Fibroblast of mammary gland (primary cell): ENCODE data around the gene NUP133.

Source experiments
- DNase-seq: peaks from one replicate; pipeline ENCODE4 v3.0.0-alpha.2; 2010; ENCODE audit warnings: low read depth
- H3K4me3 ChIP-seq: 2 replicates; pipeline ENCODE4 v1.5.1; 2011; ENCODE audit warnings: low read depth, mild to moderate bottlenecking, low read length, moderate library complexity; ENCODE audit not compliant: control insufficient read depth
- CTCF ChIP-seq: conservative IDR thresholded peaks from 2 replicates; pipeline ENCODE4 v1.5.1; 2011; ENCODE audit warnings: low read depth, low read length, inconsistent platforms; ENCODE audit not compliant: control insufficient read depth, insufficient read depth

Gene NUP133

GRCh38 chr1:229466887-229467286 lies 41.3 kb downstream of the NUP133 start:
- no peak for TF ChIP-seq CTCF
- DNase-seq: no peak
- no peak overlapping the region for H3K4me3 ChIP-seq

DNA sequence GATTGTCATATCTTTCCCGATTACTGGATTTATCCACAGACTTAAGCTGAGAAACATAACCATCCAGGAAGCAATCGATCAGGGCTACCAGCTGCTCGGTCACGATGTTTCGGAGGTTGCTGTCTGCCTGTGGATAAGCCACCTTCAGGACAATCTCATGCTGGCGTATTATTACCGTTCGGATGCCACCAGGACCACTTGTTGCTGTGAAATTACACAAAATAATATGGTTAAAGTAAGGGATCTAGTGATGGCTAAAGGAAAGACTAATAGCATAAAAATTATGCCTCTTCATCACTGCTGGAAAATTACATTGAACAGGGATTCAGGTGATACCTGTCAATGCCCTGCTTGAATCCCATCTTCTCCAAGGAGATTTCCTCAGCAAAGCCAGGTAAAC lies 43.5 kb downstream of the NUP133 start:
- no peak for TF ChIP-seq CTCF
- H3K4me3 ChIP-seq: no peak overlapping the region
- no peak for DNase-seq

GRCh38 chr1:229461032-229461668 lies 47.0 kb downstream of the NUP133 start:
- no peak overlapping the region for H3K4me3 ChIP-seq
- no peak for TF ChIP-seq CTCF
- DNase-seq: no peak

GRCh38 chr1:229459815-229460214 lies 48.3 kb downstream of the NUP133 start:
- DNase-seq: no peak
- no peak overlapping the region for H3K4me3 ChIP-seq
- no peak for TF ChIP-seq CTCF

DNA sequence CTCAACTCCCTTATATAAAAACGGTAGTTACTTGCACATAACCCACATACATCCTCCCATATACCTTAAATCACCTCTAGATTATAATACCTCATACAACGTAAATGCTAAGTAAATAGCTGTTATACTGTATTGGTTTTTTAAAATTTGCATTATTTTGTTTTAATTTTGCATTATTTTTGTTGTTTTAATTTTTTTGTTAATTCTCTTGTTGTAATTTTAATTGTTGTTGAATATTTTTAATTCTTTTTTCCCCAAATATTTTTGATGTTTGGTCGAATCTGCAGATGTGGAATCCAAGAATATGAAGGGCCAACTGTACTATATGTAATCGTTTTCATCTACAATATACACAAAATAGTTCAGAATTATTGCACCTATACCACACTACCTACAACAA lies 50.7 kb downstream of the NUP133 start:
- no peak for TF ChIP-seq CTCF
- H3K4me3 ChIP-seq: no peak overlapping the region
- DNase-seq: no peak

- no peak overlapping the region for H3K4me3 ChIP-seq
- no peak for TF ChIP-seq CTCF
- peak; percentile 57 for DNase-seq
These were observed 52.1 kb downstream of the NUP133 start for GRCh38 chr1:229456016-229456415.

DNA sequence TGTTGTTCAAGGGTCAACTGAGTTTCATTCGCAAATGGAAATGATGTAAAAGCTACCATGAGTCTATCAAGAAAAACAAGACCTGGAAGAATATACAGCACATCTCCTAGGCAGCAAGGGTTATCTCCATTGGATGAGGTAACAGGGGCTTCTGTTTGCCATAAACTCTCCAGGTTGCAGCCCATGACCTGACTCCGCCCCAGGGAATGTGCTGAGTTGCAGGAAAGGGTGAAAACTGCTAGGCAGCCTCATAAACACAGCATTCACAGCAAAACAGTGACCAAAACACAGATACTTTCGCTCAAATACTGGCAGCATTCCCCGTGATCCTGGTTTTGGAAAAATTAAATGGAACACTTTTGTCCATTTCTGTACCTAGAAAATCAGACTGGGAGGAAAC lies 54.1 kb downstream of the NUP133 start:
- TF ChIP-seq CTCF: no peak
- H3K4me3 ChIP-seq: no peak overlapping the region
- no peak for DNase-seq
